HL-60 (cell line): ENCODE data around the gene ADAR.

ENCODE experiments used
- GABPA ChIP-seq: IDR thresholded peaks from 2 replicates; pipeline ENCODE4 v1.6.1; 2012; ENCODE audit warnings: low read depth
- POLR2AphosphoS5 ChIP-seq: IDR thresholded peaks from 2 replicates; pipeline ENCODE4 v1.6.1; 2012; ENCODE audit warnings: low read depth
- SPI1 ChIP-seq: IDR thresholded peaks from 2 replicates; pipeline ENCODE4 v1.6.1; 2012; ENCODE audit warnings: low read depth, mild to moderate bottlenecking, borderline replicate concordance
- TF ChIP-seq, protein P1 (sequence below): IDR thresholded peaks from one replicate; pipeline ENCODE4 v1.5.1; 2011; ENCODE audit warnings: low read length, control low read depth, inconsistent platforms; ENCODE audit not compliant: insufficient read depth
- TF ChIP-seq, protein P2 (sequence below): IDR thresholded peaks from 2 replicates; pipeline ENCODE4 v1.6.1; 2012; ENCODE audit warnings: low read depth; ENCODE audit not compliant: insufficient replicate concordance

DNA sequence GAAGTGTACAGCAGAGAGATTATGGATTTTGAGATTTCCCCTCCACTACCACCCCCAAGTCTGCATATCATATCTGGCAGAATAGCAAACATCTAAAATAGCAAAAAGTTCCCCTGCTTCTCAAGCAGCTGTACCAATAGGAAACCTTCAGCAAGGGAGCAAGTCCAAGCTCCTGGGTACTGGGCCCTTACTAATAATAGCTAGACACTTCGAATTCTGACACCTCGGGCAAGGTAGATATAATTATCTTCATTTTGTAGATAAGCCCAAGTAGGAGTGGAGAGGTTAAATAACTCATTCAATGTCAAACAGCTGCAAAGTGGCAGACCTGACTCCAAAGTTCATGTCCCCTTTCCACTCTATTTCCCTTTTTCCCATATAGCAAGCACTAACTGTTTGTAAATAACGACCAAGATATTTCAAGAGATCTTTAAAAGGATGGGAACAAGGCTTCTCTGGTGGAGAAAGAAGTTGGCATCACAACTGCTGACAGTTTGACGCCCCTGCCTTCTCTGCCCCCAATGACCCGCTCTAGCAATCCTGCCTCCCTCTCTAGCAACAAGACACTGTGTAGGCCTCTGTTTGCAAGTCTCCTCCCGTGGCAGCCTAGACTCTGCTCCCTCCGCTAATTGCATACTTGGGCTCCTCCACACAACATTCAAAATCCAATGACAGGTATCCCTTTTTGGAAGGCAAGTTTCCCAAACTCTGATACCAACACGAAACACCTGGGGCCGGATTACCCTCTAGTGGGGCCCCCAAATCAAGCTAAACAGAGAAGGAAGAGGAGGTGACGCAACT, 18.7 kb upstream of the ADAR start:
- TF ChIP-seq, protein P1, sequence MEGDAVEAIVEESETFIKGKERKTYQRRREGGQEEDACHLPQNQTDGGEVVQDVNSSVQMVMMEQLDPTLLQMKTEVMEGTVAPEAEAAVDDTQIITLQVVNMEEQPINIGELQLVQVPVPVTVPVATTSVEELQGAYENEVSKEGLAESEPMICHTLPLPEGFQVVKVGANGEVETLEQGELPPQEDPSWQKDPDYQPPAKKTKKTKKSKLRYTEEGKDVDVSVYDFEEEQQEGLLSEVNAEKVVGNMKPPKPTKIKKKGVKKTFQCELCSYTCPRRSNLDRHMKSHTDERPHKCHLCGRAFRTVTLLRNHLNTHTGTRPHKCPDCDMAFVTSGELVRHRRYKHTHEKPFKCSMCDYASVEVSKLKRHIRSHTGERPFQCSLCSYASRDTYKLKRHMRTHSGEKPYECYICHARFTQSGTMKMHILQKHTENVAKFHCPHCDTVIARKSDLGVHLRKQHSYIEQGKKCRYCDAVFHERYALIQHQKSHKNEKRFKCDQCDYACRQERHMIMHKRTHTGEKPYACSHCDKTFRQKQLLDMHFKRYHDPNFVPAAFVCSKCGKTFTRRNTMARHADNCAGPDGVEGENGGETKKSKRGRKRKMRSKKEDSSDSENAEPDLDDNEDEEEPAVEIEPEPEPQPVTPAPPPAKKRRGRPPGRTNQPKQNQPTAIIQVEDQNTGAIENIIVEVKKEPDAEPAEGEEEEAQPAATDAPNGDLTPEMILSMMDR: no peak
- TF ChIP-seq GABPA (no peak), POLR2AphosphoS5 (no peak), SPI1 (no peak)
- TF ChIP-seq, protein P2, sequence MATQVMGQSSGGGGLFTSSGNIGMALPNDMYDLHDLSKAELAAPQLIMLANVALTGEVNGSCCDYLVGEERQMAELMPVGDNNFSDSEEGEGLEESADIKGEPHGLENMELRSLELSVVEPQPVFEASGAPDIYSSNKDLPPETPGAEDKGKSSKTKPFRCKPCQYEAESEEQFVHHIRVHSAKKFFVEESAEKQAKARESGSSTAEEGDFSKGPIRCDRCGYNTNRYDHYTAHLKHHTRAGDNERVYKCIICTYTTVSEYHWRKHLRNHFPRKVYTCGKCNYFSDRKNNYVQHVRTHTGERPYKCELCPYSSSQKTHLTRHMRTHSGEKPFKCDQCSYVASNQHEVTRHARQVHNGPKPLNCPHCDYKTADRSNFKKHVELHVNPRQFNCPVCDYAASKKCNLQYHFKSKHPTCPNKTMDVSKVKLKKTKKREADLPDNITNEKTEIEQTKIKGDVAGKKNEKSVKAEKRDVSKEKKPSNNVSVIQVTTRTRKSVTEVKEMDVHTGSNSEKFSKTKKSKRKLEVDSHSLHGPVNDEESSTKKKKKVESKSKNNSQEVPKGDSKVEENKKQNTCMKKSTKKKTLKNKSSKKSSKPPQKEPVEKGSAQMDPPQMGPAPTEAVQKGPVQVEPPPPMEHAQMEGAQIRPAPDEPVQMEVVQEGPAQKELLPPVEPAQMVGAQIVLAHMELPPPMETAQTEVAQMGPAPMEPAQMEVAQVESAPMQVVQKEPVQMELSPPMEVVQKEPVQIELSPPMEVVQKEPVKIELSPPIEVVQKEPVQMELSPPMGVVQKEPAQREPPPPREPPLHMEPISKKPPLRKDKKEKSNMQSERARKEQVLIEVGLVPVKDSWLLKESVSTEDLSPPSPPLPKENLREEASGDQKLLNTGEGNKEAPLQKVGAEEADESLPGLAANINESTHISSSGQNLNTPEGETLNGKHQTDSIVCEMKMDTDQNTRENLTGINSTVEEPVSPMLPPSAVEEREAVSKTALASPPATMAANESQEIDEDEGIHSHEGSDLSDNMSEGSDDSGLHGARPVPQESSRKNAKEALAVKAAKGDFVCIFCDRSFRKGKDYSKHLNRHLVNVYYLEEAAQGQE: no peak
